ENCODE data around the gene FOXI1. TPM values are rescaled to one million over a fixed set of nuclear protein-coding genes. Genes with fewer than 3 reads are reported as not detected.

FOXI1 gene
- total and polyA plus RNA-seq, 2 donors (not counting 3 experiments of a cell fraction or from before 2014, with no cell fraction given): not detected

- H4K20me1 ChIP-seq (replicated peaks; ENCODE audit: control insufficient read depth, extremely low read depth, insufficient read depth, low read length): no peaks in the 10 kb centered on the region
- H3K36me3 ChIP-seq (ENCODE audit: control insufficient read depth in 2 of 2, extremely low read depth in 1 of 2, insufficient read depth in 2 of 2, low read length in 2 of 2): no peaks in the 10 kb centered on the region
- H3K4me1 ChIP-seq (ENCODE audit: control insufficient read depth, extremely low read depth, insufficient read depth, low read length): peaks cover 17% of the 10 kb centered on the region
- H2AFZ ChIP-seq (ENCODE audit: low read depth, low read length): no peak overlapping the region
- no peak for FAIRE-seq
- H3K9me1 ChIP-seq (replicated peaks; ENCODE audit: control insufficient read depth, extremely low read depth, insufficient read depth, low read length): no peaks in the 10 kb centered on the region
- no peak overlapping the region for H3K9ac ChIP-seq (replicated peaks; ENCODE audit: extremely low read depth, insufficient read depth, low read length)
- BruUV-seq (replicated peaks): no TSS peak
- POLR2A ChIA-PET: no interaction called here
- H3K4me3 ChIP-seq (replicated peaks in 1 of 3; ENCODE audit: insufficient read depth in 1 of 3, low read depth in 1 of 3, low read length in 3 of 3): no peak overlapping the region
- DNase-seq (ENCODE audit: low read depth, low spot score): no peak
- TF ChIP-seq POLR2A (IDR thresholded peaks at IDR 0.05; ENCODE audit: low read depth, low read length) (no peak), MAX (IDR thresholded peaks at IDR 0.05; ENCODE audit: insufficient read depth, insufficient read length) (no peak), POLR2AphosphoS5 (IDR thresholded peaks at IDR 0.05; ENCODE audit: insufficient read depth, low read depth, low read length) (no peak), GATA2 (IDR thresholded peaks at IDR 0.05; ENCODE audit: insufficient read depth, insufficient read length, low read depth, low read length) (no peak), CTCF (IDR thresholded peaks at IDR 0.05; ENCODE audit: extremely low read depth in 1 of 2, insufficient read depth in 1 of 2, low read depth in 1 of 2, low read length in 2 of 2) (no peak), FOS (IDR thresholded peaks at IDR 0.05; ENCODE audit: borderline replicate concordance, insufficient read depth, low read length) (no peak), MYC (IDR thresholded peaks at IDR 0.05; ENCODE audit: low read depth, low read length) (no peak), EZH2 (IDR thresholded peaks at IDR 0.05; ENCODE audit: borderline replicate concordance, low read depth, low read length, severe bottlenecking) (no peak), JUN (IDR thresholded peaks at IDR 0.05; ENCODE audit: borderline replicate concordance, insufficient read depth, insufficient read length, low read depth) (no peak)
- intact Hi-C loops (cut with micrococcal nuclease): no loop called here
- CTCF ChIA-PET: interaction anchor here (1.3 kb wide), 1 partner anchor 35 kb away, joined by 4 read pairs; no protein-coding TSS in a partner anchor
- no peak overlapping the region for H3K4me2 ChIP-seq (ENCODE audit: insufficient read depth, low read length)
- no peak overlapping the region for H3K27ac ChIP-seq (ENCODE audit: insufficient read depth, low read depth, low read length)
- H3K9me3 ChIP-seq (replicated peaks; ENCODE audit: control insufficient read depth, insufficient read depth, low read length): no peaks in the 10 kb centered on the region
- H3K27me3 ChIP-seq (ENCODE audit: control insufficient read depth in 2 of 2, insufficient read depth in 2 of 2, low read length in 2 of 2): no peaks in the 10 kb centered on the region
- H3K79me2 ChIP-seq (ENCODE audit: control insufficient read depth, insufficient read depth, low read length): no peaks in the 10 kb centered on the region
- dilution Hi-C loops (cut with MboI; ENCODE audit: extremely low pct_ligation_motif_present, low sequenced_read_pairs): no loop called here
These were observed 43.5 kb downstream of the FOXI1 start for GRCh38 chr5:170149206-170149515.
